Right lobe of liver (tissue), 4 donors: ENCODE measurements around the gene ATPAF1.

ENCODE experiments used
- CTCF ChIP-seq, 4 donors: fragments of 200-600 bp in 3 of 4; fragments of 450-650 bp in 1 of 4; IDR thresholded peaks; one replicate each; pipeline versions ENCODE4 v1.5.1 to v1.8.0; 2016 to 2022; ENCODE audit warnings: antibody characterized with exemption in 4 of 4, mild to moderate bottlenecking in 2 of 4
- POLR2A ChIP-seq: fragments of 450-650 bp; IDR thresholded peaks from one replicate; pipeline ENCODE4 v1.6.1; 2017; ENCODE audit warnings: antibody characterized with exemption, mild to moderate bottlenecking
- donor health status: DM: no; HTN: no; CAD: no.
- donor health status: DM: no; HTN: no; CAD: no.
- donor health status: DM: no; HTN: yes; CAD: no.

DNA sequence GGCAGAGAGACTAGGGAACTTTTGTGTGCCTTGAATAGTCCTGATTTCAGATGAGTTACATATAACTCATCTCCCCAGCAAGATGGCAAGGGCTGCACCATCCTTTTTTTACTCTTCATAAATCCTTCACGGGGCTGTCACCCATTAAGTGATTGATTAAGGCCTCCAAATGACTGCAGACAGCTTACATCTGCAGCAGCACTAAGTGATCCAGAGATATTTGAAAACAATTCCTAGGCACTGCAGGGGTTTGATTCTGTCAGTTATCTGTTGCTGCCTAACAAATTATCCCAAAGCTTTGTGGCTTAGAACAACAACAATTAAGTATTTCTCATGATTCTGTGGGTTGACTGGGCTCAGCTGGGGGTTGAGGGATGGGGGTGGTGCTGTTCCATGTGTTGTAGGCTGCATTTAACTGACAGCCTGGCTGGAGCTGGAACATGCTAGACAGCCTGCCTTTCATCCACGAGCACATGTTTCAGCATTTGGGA is 22.8 kb upstream of the ATPAF1 start:
- TF ChIP-seq CTCF (IDR thresholded peaks at IDR 0.05) (no peak), POLR2A (no peak)
